IPS-11a (cell line): Measurements from ENCODE around the gene STX7.

Source experiments
- H3K4me3 ChIP-seq: one replicate; pipeline ENCODE4 v1.5.1; 2013; ENCODE audit warnings: low read depth, low read length, control low read depth

The STX7 gene

DNA sequence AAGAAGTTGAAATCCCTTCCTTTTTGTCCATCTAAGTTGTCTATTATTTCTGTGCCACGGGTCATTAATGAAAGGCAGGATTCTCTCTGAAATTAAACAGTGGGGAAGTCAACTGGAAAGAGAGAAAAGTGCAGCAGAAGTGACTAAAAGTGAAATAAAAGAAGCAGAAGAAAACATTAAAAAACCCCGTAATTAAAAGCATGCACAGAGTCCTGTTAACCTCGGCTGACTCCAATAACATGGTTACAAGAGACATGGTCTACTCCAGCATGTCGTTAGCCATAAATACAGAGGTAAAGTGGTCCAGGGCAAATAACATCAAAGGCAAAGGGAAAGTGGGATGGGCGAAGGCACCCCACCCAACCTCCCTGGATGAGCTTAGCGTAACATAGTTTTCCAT, 98.6 kb downstream of the STX7 start:
- H3K4me3 ChIP-seq: no peak overlapping the region

DNA sequence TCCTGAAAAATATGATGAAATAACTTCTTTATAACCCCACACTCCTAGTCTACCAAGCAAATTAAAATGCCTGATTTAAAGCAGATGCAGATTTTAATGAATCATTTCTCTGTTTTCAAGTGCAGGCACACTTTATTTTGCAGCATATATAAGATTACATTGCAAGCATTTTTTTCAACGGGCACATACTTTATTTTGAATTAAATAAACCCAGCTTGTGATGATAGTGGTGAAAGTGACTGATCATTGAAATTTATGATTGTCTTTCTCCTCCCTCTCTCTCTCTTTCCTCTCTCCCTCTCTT, 99.5 kb downstream of the STX7 start:
- no peak overlapping the region for H3K4me3 ChIP-seq

DNA sequence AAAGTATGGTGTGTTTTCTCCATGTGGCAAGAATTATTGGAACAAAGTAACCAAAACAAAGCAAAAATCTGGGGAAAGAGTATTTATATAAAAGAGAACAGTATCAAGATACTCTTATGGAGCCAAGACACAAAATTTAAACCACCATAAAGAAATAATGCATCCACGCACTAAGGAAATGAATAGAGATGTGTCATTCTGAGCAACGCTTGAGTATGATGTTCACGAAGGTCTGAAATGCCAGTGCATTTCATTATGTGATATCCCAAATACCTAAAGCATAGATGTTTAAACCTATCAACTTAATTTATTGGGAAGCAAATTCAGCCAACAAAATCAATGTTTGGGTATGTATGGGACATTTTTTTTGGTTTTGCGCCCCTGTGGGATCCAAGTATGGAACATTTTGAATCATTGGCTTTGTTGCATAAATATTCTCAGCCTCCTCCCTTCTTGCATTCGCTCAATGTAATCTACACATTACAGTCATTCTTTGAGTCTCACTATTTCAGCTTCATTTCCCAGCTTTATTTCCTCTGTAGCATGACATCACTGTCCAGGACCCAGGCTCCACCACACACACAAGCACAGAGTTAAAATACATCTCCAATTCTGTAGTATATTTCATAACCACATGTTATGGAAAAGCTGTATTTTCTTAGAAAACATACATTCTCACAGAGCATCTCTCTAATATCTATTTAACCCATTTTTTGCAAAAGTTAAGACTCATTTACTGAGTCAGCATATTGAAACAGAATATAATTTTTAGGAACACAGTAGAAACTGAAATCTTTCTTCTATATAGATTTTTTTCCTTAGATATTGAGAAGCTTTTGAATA, 100.0 kb downstream of the STX7 start:
- no peak overlapping the region for H3K4me3 ChIP-seq

DNA sequence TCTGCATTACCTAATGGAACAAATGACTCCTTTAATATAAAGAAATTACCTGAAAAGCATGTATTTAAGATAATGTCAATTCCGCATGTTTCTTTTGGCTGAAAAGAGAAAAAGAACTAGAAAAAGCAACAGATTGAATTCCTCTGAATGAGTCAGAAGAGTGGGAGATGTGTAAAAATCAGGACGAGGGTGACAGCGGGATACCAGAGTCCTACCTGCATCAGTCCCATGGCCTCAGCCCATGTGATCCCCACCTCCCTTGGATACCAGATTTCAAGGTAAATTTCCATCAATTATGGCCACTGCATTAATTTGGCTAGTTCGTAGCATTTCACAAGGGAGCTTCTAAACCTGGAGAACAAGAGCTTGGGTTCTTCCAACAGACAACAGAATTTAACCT, 101.6 kb downstream of the STX7 start:
- no peak overlapping the region for H3K4me3 ChIP-seq

DNA sequence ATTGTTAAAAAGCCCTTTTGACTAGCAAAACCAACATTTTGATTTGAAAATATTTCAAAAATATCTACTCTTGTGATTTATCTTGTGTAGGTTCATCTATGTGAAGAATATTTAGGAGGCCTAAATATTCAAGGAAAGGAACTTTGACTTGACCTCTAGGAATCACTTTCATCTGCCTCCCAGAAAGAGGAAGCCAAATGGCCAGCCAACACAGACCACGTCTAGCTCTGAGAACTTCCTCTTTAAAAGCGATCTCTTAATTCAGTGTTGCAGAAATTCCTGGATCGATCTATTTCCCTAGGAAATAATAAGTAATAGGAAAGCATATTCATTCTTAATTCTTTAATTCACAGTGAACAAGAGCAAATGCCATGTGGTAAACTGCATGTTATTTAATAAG, 102.1 kb downstream of the STX7 start:
- no peak overlapping the region for H3K4me3 ChIP-seq

DNA sequence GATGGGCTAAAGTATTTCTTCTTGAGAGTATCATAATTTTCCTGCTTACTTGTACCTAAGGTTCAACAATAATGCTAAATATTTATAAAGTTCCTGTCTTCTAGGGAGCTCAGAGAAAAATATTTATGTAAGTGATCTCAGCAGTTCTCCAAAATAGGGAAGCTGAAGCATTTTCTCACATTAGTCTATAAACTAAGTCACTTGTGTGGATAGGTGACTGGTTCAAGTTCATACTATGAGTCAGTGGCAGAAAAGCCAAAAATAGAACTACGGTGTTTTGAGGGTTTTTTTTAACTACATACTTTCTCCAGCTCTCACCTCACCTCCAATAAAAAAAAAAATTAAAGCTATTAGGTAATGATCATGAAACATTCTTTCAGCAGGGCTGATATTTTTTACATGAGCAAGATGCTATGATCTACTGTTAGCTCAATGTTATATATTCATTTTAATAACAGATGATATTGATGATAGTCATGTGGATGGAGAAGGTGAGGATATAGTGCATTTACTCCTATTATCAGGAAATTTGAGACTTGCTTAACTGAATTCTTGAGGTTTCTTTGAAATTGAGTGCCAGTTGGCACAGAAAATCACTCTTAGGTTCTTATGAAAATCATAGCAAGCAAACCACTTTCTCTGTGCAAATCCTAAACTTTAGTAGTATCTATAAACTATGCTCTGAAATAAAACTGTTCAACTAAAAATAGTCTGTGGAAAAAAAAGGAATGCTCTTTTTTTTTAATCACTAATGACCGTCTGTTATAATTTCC, 107.6 kb downstream of the STX7 start:
- H3K4me3 ChIP-seq: no peak overlapping the region

DNA sequence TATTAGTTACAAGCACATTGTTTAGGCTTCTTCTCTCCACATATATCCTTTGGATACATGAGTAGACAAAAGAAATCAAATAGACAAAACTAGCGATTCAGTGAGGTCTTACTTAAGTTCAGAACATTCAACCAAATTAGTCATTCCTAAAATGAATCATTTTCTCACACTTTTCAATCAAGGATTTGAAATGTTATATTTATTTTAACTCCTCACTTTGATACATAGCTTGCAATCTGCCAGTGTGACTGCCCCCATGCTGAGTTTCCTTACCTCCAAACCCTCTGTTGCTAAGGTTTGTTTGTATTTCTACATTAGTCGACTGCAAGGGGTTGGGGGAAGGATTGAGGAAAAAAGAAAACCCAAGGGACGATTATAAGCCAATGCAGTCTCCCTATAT, 108.2 kb downstream of the STX7 start:
- no peak overlapping the region for H3K4me3 ChIP-seq

DNA sequence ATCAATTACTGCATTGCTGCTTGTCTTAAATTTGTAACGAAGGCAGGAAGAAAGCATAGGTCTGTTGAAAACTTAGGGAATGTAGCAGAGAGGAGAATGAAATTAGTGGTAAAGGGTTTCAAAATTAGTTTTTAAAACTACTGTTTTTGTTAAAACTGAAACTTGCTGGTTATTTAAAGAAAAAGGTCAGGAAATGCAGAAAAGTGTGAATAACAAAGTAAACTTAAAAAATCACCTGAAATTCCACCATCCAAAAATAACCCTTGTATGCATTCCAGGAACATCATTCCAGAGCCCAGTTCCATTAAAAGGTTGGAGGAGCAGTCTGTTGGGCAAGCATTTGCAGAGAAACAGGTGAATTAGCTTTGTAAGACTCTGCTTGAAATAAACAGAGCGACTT, 108.6 kb downstream of the STX7 start:
- H3K4me3 ChIP-seq: no peak overlapping the region

DNA sequence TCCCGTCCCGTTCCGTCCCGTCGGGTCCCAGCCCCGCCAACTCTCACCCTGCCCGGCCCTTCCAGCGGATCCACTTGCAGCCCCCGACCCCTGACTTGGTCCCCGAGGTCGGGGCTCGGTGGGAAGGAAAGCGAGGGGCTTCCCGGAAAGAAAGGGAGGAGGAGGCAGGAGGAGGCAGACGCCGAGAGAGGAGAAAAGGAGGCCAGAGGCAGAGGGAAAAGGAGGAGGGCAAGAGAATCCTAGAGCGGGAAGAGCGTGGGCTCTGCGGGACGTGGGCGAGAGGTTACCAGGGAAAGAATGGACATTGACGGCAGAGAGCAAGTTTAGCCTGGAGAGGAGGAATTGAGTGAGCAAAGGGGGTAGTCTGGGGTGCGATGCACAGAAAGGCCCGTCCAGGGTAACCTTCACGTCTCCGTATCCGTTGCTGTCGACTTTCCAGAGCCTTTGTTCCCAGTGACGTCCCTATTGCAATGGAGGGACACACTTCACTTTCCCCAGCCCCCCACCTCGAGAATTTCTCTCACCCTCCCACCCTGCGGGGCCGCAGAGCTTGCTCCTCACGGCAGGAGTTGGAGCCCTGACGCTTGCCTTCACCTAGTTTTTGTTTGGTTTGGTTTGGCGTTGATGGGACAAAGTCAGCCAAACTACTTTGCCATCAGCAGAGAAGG, 111.2 kb downstream of the STX7 start:
- H3K4me3 ChIP-seq: peak overlapping the region; percentile 78

DNA sequence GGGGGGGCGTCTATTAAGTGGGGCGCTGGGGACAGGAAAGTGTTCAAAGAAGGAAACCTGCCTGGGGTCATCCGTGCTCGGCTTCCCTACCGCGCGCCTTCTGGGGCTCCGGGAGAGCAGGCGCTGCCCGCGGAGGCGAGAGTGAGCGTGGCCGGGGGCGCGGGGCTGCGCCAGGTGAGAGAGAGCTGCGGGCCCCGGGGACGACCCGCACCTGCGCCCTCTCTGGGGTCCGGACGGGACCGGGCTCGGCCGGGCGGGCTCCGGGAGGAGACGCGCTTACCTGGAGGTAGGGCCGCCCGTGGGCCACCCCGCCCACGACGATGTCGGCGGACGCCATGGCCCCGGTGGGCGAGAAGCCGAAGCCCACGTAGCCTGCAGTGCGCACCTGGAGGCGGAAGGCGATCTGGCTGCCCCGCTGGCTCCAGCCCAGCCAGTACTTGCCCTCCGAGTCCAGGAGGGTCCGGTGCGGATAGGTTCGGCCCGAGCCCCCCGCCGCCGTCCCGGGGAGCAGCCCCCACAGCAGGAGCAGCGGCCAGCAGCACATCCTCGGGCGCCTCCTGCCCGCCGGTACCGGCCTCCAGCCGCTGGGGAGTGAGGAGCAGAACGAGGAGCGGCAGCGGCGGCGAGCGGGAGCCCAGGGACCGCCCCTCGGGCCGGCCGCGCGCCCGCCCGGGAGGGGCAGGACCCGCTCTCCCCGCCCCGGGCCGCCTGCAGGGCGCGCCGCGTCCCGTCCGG, 111.9 kb downstream of the STX7 start, which contains the start of gene MOXD1:
Gene MOXD1 (minus strand): TSS at position 593 of the 735 bp plus-strand sequence. CDS start 49 bp downstream, at position 544.
- H3K4me3 ChIP-seq: peak within 1 kb of the TSS; percentile 78

DNA sequence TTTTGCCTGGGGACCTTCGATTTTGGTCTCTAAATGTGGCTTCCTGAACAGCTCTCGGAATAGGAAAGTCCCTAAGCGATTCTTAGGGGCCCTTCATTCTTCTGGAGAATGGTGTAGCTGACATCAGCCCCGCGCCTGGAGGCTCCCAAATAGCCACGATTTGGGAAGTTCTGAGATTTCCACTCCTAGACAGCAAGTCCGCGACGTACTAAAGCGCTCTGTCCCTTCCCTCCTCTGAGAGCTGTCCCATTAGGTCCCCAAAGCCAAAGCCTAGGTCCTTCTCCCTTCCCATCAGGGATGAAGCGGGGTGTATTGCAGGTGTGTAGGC, 112.4 kb downstream of the STX7 start:
- peak overlapping the region; percentile 78 for H3K4me3 ChIP-seq

DNA sequence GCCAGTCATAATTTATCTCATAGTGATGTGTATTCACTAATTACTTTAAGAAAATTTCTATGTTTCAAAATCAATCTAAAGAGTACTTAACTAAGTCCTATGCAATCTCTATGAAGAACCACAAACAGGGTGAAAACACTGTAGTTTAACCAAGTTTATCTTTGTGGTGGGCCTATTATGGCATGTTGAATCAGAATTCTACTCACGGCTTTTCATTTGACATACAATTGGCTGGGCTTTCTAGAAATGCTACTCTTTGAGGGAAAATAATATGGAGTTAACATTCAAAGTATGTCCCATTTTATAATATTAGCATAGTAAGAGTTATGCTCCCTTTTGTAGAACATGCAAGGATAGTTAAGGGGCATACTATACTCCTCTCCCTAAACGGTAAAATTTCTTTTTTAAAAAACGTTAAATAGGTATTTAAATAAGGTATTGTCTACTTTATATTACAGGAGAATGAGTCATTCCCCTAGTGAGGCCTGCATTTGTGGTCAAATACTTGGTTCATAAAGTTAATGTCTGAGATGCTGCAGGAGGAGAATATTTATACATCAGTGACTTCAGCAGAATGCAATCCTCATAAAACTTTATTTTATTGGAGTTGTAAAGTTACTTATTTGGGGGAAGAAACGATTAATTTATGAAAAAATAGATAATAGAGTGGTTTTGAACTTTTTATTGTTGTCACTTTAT, 113.4 kb downstream of the STX7 start:
- no peak overlapping the region for H3K4me3 ChIP-seq
